Esophagus muscularis mucosa (tissue), 4 donors: ENCODE data around the gene SEZ6L2. TPM values are rescaled to one million over a fixed set of nuclear protein-coding genes. Genes with fewer than 3 reads are reported as not detected.

Experiments
- DNase-seq: peaks from one replicate; pipeline ENCODE4 v3.0.0-alpha.2; 2017; ENCODE audit errors: extremely low spot score
- H3K27ac ChIP-seq, 4 donors: fragments of 200-600 bp; sonication (generic); replicated peaks in 1 of 4; 1 replicate in 3 of 4; 2 replicates in 1 of 4; pipeline ENCODE4 v1.5.1; 2016 to 2019; ENCODE audit warnings: mild to moderate bottlenecking in 1 of 4
- H3K27me3 ChIP-seq, 4 donors: fragments of 200-600 bp; sonication (generic); one replicate each; pipeline versions ENCODE4 v1.5.1 to v1.6.0; 2016 to 2019
- H3K36me3 ChIP-seq, 4 donors: fragments of 200-600 bp; sonication (generic); one replicate each; pipeline ENCODE4 v1.5.1; 2016 to 2019
- H3K4me1 ChIP-seq, 4 donors: fragments of 200-600 bp; sonication (generic); one replicate each; pipeline ENCODE4 v1.5.1; 2016 to 2019
- H3K4me3 ChIP-seq, 4 donors: fragments of 200-600 bp; sonication (generic); 1 replicate in 2 of 4; 2 replicates in 2 of 4; pipeline ENCODE4 v1.5.1; 2016 to 2019; ENCODE audit warnings: mild to moderate bottlenecking in 4 of 4, moderate library complexity in 1 of 4
- H3K9me3 ChIP-seq, 4 donors: fragments of 200-600 bp; sonication (generic); 1 replicate in 3 of 4; 2 replicates in 1 of 4; pipeline ENCODE4 v1.5.1; 2016 to 2019
- CTCF ChIP-seq, 3 experiments: fragments of 200-600 bp in 2 of 3; fragments of 450-650 bp in 1 of 3; sonication (generic) in 2 of 3; IDR thresholded peaks; one replicate each; pipeline ENCODE4 v1.5.1; 2017 to 2019; ENCODE audit warnings: antibody characterized with exemption in 3 of 3, mild to moderate bottlenecking in 2 of 3, moderate library complexity in 1 of 3
- EP300 ChIP-seq: sonication (generic); formaldehyde crosslinking; IDR thresholded peaks from one replicate; pipeline ENCODE4 v1.6.1; 2017; ENCODE audit warnings: antibody characterized with exemption
- POLR2A ChIP-seq: fragments of 450-650 bp; IDR thresholded peaks from one replicate; pipeline ENCODE4 v1.6.1; 2017; ENCODE audit warnings: antibody characterized with exemption, moderate library complexity, mild to moderate bottlenecking, low read depth
- POLR2AphosphoS5 ChIP-seq, 2 donors: sonication (generic); formaldehyde crosslinking; IDR thresholded peaks; one replicate each; pipeline ENCODE4 v1.6.1; 2017; ENCODE audit warnings: antibody characterized with exemption in 2 of 2
- WGBS: methylation state at CpG from one replicate; pipeline ENCODE4 v1.1.5; 2018; 5-methylcytosine and 5-hydroxymethylcytosine counted together
- intact Hi-C: fragments of 100-400 bp; cut with DNase I; formaldehyde crosslinking; loops from one replicate; pipeline ENCODE4 v1.15.1; 2023
- total RNA-seq, 4 donors: library from RNA; depleted of rRNA; stranded (reverse); fragments of >200 nt; gene quantifications; one replicate each; pipeline versions ENCODE4 v1.1.0 to v1.2.1, GENCODE V29; 2016

Gene SEZ6L2
- total RNA-seq, 4 donors from 2014 or later: 0.84 to 7.9 (median 1.0) TPM

GRCh38 chr16:29858974-29859373 lies 40.4 kb downstream of the SEZ6L2 start:
- H3K4me3 ChIP-seq: no peak overlapping the region
- H3K4me1 ChIP-seq: peaks cover 17 to 30% (median 28%) of the 10 kb centered on the region in 4 donors
- WGBS: 95% methylated on average over 19 of the region's 19 CpGs
- no peak overlapping the region for H3K27ac ChIP-seq
- no peak for DNase-seq
- TF ChIP-seq CTCF (IDR thresholded peaks at IDR 0.05) (no peak), POLR2AphosphoS5 (IDR thresholded peaks at IDR 0.05) (no peak), EP300 (no peak), POLR2A (no peak)
- H3K27me3 ChIP-seq: no peaks in the 10 kb centered on the region
- intact Hi-C loops: no loop called here
- peaks cover 19 to 37% (median 31%) of the 10 kb centered on the region in 4 donors for H3K36me3 ChIP-seq
- no peaks in the 10 kb centered on the region for H3K9me3 ChIP-seq

GRCh38 chr16:29858149-29858849 lies 41.1 kb downstream of the SEZ6L2 start:
- Histone ChIP-seq H3K27me3 (no peaks in the 10 kb centered on the region), H3K9me3 (no peaks in the 10 kb centered on the region), H3K4me1 (peaks cover 17 to 25% (median 22%) of the 10 kb centered on the region in 4 donors), H3K27ac (no peak overlapping the region), H3K36me3 (peaks cover 19 to 37% (median 31%) of the 10 kb centered on the region in 4 donors), H3K4me3 (no peak overlapping the region)
- intact Hi-C loops: no loop called here
- DNase-seq: no peak
- WGBS: 76% methylated on average over 10 of the region's 10 CpGs
- TF ChIP-seq POLR2A (no peak), POLR2AphosphoS5 (IDR thresholded peaks at IDR 0.05) (no peak), CTCF (IDR thresholded peaks at IDR 0.05) (no peak), EP300 (no peak)

GRCh38 chr16:29857133-29857760 lies 42.1 kb downstream of the SEZ6L2 start:
- peaks cover 19 to 37% (median 31%) of the 10 kb centered on the region in 4 donors for H3K36me3 ChIP-seq
- TF ChIP-seq POLR2AphosphoS5 (IDR thresholded peaks at IDR 0.05): no peak
- TF ChIP-seq CTCF (IDR thresholded peaks at IDR 0.05): no peak
- H3K9me3 ChIP-seq: no peaks in the 10 kb centered on the region
- intact Hi-C loops: no loop called here
- H3K27ac ChIP-seq: no peak overlapping the region
- WGBS: 69% methylated on average over 7 of the region's 7 CpGs
- no peak for DNase-seq
- H3K4me3 ChIP-seq: no peak overlapping the region
- H3K27me3 ChIP-seq: no peaks in the 10 kb centered on the region
- peaks cover 16 to 23% (median 21%) of the 10 kb centered on the region in 4 donors for H3K4me1 ChIP-seq

- Histone ChIP-seq H3K27ac (no peak overlapping the region), H3K27me3 (no peaks in the 10 kb centered on the region), H3K36me3 (peaks cover 10 to 19% (median 14%) of the 10 kb centered on the region in 4 donors), H3K9me3 (no peaks in the 10 kb centered on the region), H3K4me1 (peaks cover 0 to 14% (median 9%) of the 10 kb centered on the region in 4 donors), H3K4me3 (no peak overlapping the region)
- TF ChIP-seq POLR2AphosphoS5 (IDR thresholded peaks at IDR 0.05): no peak
- TF ChIP-seq CTCF (IDR thresholded peaks at IDR 0.05): no peak
- TF ChIP-seq EP300: no peak
- TF ChIP-seq POLR2A: no peak
- DNase-seq: no peak
- WGBS: 87% methylated on average over 5 of the region's 5 CpGs
- intact Hi-C loops: no loop called here
Observed at GRCh38 chr16:29854520-29855100, 44.7 kb downstream of the SEZ6L2 start.
